HG03159 (cell line): ENCODE results near the gene MAPK8IP1.

Experiments
- ATAC-seq: cut with Tn5 transposase; IDR thresholded peaks from one replicate; pipeline ENCODE4 v1.9.1; 2021; ENCODE audit warnings: mild to moderate bottlenecking, moderate library complexity; ENCODE audit not compliant: unreplicated experiment

The MAPK8IP1 gene

GRCh38 chr11:45859661-45860140 lies 25.8 kb upstream of the MAPK8IP1 start:
- no peak for ATAC-seq

GRCh38 chr11:45860348-45860747 lies 25.1 kb upstream of the MAPK8IP1 start:
- no peak for ATAC-seq

- no peak for ATAC-seq
Measured at GRCh38 chr11:45860764-45861510, 24.5 kb upstream of the MAPK8IP1 start.

GRCh38 chr11:45864041-45864440 lies 21.4 kb upstream of the MAPK8IP1 start:
- no peak for ATAC-seq

- ATAC-seq, result no peak
Measured at GRCh38 chr11:45869551-45869950, 15.9 kb upstream of the MAPK8IP1 start.

GRCh38 chr11:45870706-45871105 lies 14.7 kb upstream of the MAPK8IP1 start:
- ATAC-seq, result no peak

GRCh38 chr11:45871638-45872037 lies 13.8 kb upstream of the MAPK8IP1 start:
- no peak for ATAC-seq

GRCh38 chr11:45872651-45873356 lies 12.6 kb upstream of the MAPK8IP1 start:
- no peak for ATAC-seq

- no peak for ATAC-seq
Measured at GRCh38 chr11:45876401-45876800, 9.1 kb upstream of the MAPK8IP1 start.

- ATAC-seq, result no peak
Measured at GRCh38 chr11:45877221-45877620, 8.2 kb upstream of the MAPK8IP1 start.

- ATAC-seq, result no peak
Measured at GRCh38 chr11:45877845-45878244, 7.6 kb upstream of the MAPK8IP1 start.

GRCh38 chr11:45879803-45880686 lies 5.4 kb upstream of the MAPK8IP1 start:
- ATAC-seq, result no peak

GRCh38 chr11:45880772-45881570 lies 4.5 kb upstream of the MAPK8IP1 start:
- no peak for ATAC-seq

- ATAC-seq, result no peak
Measured at GRCh38 chr11:45881708-45882368, 3.6 kb upstream of the MAPK8IP1 start.

- no peak for ATAC-seq
Measured at GRCh38 chr11:45884596-45885185, 760 bp upstream of the MAPK8IP1 start.

GRCh38 chr11:45885921-45886721 lies 670 bp downstream of the MAPK8IP1 start:
- no peak for ATAC-seq

- no peak for ATAC-seq
Measured at GRCh38 chr11:45886816-45887520, 1.5 kb downstream of the MAPK8IP1 start.

- no peak for ATAC-seq
Measured at GRCh38 chr11:45887587-45887986, 2.1 kb downstream of the MAPK8IP1 start.
